ENCODE data around the gene KIAA1210.

GRCh38 chrX:119087121-119087520 is 40.5 kb downstream of the KIAA1210 start:
- TF ChIP-seq, protein P1, sequence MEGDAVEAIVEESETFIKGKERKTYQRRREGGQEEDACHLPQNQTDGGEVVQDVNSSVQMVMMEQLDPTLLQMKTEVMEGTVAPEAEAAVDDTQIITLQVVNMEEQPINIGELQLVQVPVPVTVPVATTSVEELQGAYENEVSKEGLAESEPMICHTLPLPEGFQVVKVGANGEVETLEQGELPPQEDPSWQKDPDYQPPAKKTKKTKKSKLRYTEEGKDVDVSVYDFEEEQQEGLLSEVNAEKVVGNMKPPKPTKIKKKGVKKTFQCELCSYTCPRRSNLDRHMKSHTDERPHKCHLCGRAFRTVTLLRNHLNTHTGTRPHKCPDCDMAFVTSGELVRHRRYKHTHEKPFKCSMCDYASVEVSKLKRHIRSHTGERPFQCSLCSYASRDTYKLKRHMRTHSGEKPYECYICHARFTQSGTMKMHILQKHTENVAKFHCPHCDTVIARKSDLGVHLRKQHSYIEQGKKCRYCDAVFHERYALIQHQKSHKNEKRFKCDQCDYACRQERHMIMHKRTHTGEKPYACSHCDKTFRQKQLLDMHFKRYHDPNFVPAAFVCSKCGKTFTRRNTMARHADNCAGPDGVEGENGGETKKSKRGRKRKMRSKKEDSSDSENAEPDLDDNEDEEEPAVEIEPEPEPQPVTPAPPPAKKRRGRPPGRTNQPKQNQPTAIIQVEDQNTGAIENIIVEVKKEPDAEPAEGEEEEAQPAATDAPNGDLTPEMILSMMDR (conservative IDR thresholded peaks at IDR 0.05; ENCODE audit: low read depth, low read length), result no peak
- TF ChIP-seq EZH2 (IDR thresholded peaks at IDR 0.05; ENCODE audit: borderline replicate concordance, low read depth, low read length, poor library complexity, severe bottlenecking), result no peak

Measured in A673 (cell line).